Cardiac fibroblast (primary cell): ENCODE measurements around the gene ANKS3.
"Not testable (repeated sequence)": the region's sequence is repeated elsewhere in the genome, so short reads cannot be mapped to it uniquely, and the experiment has no call there.

Experiments used
- DNase-seq, 2 donors: peaks; one replicate each; pipeline versions ENCODE4 v3.0.0 to v3.0.0-alpha.2; 2010; ENCODE audit warnings: low read depth in 2 of 2
- H3K4me3 ChIP-seq, 2 donors: replicated peaks in 1 of 2; 1 replicate in 1 of 2; 2 replicates in 1 of 2; pipeline ENCODE4 v1.5.1; 2011; ENCODE audit warnings: low read depth in 2 of 2, low read length in 2 of 2, mild to moderate bottlenecking in 2 of 2, moderate library complexity in 1 of 2
- TF ChIP-seq, protein P1 (sequence below): IDR thresholded peaks from one replicate; pipeline ENCODE4 v1.5.1; 2011; ENCODE audit warnings: low read depth, mild to moderate bottlenecking, low read length, inconsistent platforms

The ANKS3 gene

DNA sequence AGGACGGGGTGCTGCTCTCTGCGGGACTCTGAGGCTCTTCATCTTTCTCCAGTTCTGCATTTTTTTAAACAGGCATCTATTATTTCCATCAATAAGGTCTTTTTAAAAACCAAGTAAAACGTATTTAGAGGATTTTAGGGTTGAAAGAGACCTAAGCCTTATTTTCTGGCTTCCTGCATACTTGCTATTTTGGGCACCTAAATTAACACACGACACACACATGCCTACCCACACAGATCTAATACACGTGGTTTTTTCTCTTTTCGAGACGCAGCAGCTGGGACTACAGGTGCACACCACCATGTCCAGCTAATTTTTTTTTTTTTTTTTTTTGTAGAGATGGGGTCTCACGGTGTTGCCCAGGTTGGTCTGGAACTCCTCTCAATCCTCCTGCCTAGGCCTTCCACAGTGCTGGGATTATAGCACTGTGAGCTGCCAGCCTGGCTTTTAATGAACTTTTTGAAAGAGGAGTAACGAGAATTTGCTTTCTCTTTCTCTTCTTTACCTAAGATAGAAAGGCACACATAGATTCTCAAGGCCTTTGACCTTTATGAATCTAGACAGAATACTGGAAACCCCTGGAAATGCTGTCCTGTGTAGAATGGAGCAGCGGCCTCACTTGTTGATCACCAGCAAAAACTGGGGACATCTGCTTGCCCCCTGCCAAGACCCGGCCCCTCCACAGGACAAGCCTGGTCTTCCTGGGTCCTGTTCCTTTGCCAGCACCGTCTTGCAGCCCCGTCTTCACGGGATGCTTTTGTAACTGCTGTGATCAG, 14.0 kb upstream of the ANKS3 start:
- no peak for DNase-seq
- TF ChIP-seq, protein P1, sequence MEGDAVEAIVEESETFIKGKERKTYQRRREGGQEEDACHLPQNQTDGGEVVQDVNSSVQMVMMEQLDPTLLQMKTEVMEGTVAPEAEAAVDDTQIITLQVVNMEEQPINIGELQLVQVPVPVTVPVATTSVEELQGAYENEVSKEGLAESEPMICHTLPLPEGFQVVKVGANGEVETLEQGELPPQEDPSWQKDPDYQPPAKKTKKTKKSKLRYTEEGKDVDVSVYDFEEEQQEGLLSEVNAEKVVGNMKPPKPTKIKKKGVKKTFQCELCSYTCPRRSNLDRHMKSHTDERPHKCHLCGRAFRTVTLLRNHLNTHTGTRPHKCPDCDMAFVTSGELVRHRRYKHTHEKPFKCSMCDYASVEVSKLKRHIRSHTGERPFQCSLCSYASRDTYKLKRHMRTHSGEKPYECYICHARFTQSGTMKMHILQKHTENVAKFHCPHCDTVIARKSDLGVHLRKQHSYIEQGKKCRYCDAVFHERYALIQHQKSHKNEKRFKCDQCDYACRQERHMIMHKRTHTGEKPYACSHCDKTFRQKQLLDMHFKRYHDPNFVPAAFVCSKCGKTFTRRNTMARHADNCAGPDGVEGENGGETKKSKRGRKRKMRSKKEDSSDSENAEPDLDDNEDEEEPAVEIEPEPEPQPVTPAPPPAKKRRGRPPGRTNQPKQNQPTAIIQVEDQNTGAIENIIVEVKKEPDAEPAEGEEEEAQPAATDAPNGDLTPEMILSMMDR = no peak
- H3K4me3 ChIP-seq = no peak overlapping the region

DNA sequence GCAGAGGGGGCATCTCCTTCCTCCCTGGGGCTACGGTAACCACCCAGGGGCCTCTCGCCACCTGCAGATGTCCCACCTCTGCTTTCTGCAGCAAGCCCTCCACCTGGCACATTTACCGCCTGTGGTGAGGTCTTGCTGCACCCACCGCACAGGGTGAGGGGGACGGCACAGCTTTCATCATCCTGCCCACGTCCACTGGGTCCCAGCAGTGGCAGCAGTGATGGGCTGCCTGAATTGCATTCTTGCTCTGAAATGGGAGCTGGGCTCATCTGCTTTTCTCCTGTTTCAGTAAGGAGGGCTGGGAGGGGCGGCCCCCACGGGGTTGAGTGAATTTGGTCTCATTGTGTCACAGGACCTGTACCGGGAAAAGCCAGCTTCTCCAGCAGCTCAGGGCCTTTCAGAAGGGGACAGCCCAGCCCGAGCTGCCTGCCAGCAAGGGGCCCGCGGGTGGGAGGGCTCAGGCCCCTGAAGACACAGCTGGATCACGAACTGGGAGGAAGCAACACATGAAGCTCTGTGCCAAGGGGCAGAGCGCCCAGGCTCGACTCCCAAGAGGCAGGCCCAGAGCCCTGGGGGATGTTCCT, 13.0 kb upstream of the ANKS3 start:
- no peak overlapping the region for H3K4me3 ChIP-seq
- TF ChIP-seq, protein P1 = no peak
- peak in 1 of 2 donors; percentile 57 for DNase-seq

DNA sequence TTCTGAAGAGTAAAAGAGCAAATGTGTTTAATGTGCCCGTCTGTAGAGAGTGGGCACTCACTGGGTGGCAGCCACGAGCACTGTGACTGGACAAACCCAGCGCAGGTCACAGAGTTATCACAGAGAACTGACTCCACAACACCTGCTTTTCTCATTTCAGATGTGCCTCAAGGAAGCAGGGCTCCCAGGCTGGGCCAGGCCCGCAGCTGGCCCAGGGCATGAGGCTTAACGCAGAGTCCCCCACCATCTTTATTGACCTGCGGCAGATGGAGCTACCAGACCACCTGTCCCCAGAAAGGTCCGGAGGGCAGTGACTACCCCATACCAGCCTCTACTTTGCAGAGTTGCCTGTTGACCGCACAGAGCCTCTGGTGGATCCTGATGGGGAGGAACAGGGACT, 12.1 kb upstream of the ANKS3 start:
- TF ChIP-seq, protein P1 = no peak
- no peak overlapping the region for H3K4me3 ChIP-seq

DNA sequence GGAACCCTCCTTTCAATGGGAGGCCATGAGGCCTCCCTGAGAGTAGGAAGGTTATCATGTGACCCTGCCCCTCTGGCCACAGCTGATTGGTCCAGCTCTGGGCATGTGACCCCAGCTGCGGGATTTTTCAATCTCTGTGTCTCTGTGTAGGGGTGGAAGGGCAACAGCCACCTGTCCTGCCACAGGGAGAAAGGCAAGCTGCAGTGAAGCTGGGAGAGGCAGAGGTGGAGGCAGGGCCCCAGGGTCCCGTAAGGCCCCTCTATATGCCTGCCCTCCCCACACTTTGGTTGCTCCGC, 11.2 kb upstream of the ANKS3 start:
- TF ChIP-seq, protein P1 = no peak
- no peak overlapping the region for H3K4me3 ChIP-seq
- no peak for DNase-seq

More for the DNA sequence above, 12.1 kb upstream of the ANKS3 start:
- DNase-seq = no peak

DNA sequence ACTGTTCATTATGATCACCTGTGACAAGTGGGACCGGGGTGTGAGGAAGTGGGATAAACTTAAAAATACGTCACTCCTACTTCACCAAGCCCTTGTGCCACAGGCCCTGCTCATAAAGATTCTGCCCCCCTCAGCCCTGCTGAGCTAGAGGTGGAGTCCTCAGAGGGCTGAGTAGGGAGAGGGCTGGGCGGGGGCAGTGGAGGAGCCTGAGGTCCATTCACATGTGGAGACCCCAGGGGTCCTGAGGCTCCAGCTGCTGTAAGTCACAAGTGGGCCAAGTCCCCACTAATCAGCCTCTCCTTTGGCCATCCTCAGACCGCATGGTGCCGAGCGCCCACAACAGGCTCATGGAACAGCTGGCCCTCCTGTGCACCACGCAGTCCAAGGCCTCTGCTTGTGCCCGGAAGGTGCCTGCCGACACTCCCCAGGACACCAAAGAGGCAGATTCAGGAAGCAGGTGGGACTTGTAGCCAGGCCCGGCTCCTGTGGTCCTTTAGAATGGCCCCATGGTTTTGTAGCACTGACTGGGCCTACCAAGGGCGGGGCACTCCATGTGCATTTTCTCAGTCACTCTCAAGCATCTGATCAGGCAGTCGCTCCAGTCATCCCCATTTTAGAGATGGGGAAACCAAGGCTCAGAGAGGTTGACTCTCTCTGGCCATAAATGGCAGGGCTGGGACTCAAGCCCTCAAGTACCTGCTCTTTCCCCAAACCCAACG, 10.6 kb upstream of the ANKS3 start:
- TF ChIP-seq, protein P1 = no peak
- H3K4me3 ChIP-seq = no peak overlapping the region
- DNase-seq = no peak

DNA sequence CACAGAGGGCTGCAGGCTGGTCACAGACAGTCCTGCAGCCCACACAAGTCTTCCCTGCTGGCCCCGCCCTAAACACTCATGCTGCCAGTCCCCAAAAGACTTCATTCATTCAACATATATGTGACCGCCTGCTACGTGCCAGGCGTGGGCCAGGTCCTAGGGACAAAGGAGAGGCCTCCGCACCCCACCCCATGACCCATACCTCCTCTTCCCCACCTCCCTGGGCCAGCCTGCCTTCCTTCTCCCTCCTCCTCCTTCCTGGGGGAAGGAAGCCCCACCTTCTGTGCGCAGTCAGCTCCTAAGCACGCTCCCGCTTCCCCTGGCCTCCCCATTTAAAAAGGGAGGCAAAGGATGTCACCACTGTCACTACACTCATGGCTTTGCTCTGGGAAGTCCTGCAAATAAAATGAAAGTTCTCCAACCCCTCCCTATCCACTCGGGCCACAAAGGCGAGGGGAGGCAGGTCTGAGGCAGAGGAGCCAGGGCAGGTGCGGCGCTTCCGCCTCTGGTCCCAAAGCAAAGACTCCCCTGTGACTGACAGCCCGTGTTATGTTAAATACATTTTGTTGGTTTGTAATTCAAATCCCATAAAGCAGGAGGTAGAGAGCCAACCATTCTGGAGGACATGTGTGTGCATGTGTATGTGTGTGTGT, 9.3 kb upstream of the ANKS3 start:
- H3K4me3 ChIP-seq = peak overlapping the region in 1 of 2 donors; percentile 21
- DNase-seq = peak in 1 of 2 donors; percentile 7
- TF ChIP-seq, protein P1 = no peak

DNA sequence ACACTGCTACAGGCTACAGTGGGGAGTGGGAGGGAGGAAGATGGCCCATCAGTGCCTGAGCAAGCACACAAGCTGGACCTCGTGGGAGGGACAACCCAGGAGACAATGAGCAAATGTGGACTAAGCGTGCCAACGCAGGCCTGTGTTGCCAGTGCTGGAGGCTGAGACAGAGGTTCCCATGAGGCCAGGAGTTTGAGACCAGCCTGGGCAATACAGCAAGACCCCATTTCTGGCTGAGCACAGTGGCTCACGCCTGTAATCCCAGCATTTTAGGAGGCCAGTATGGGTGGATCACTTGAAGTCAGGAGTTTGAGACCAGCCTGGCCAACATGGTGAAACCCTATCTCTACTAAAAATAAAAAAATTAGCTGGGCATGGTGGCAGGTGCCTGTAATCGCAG, 4.3 kb upstream of the ANKS3 start:
- not testable (repeated sequence) for H3K4me3 ChIP-seq, DNase-seq
